SK-N-SH (cell line): ENCODE results near the gene ABHD6. TPM values are rescaled to one million over a fixed set of nuclear protein-coding genes. Genes with fewer than 3 reads are reported as not detected.

Experiments
- CTCF ChIA-PET: fragments of 300-600, 350-600 bp; formaldehyde crosslinking; extraction: SDS; loops from one replicate; lab custom pipeline; 2021; lab: Yijun Ruan, JAX
- POLR2A ChIA-PET: fragments of 350-600 bp; sonication (Branson Sonifier 250); formaldehyde crosslinking; extraction: SDS; loops from one replicate; lab custom pipeline; 2020; ENCODE audit warnings: antibody characterized with exemption, inconsistent platforms; lab: Yijun Ruan, JAX
- DNase-seq: peaks from one replicate; pipeline ENCODE4 v3.0.0; 2012
- H2AFZ ChIP-seq: fragments of 200-600 bp; sonication (generic); 2 replicates; pipeline ENCODE4 v1.8.1; 2016; ENCODE audit warnings: antibody characterized with exemption, mild to moderate bottlenecking, low read depth
- H3F3A ChIP-seq: fragments of 200-600 bp; sonication (generic); replicated peaks from 2 replicates; pipeline ENCODE3; 2016; ENCODE audit warnings: antibody characterized with exemption, mild to moderate bottlenecking; ENCODE audit not compliant: insufficient read depth
- H3K27ac ChIP-seq, 2 experiments: fragments of 200-500 bp in 1 of 2; fragments of 200-600 bp in 1 of 2; sonication (Bioruptor generic) in 1 of 2; sonication (generic), shearing (Covaris generic) in 1 of 2; 2 replicates each; pipeline versions ENCODE4 v1.5.1 to v1.6.1; 2014 to 2016; ENCODE audit warnings: low read depth in 2 of 2, inconsistent platforms in 1 of 2, low read length in 1 of 2, mild to moderate bottlenecking in 1 of 2, mixed read lengths in 1 of 2
- H3K27me3 ChIP-seq: fragments of 200-600 bp; sonication (generic), shearing (Covaris generic); 2 replicates; pipeline ENCODE4 v1.6.1; 2016; ENCODE audit warnings: mixed run types; ENCODE audit not compliant: insufficient read depth
- H3K36me3 ChIP-seq, 2 experiments: fragments of 200-500 bp in 1 of 2; fragments of 200-600 bp in 1 of 2; sonication (Bioruptor generic) in 1 of 2; sonication (generic) in 1 of 2; replicated peaks in 1 of 2; 2 replicates each; pipeline versions ENCODE3 to v1.5.1; 2014 to 2016; ENCODE audit warnings: low read length in 1 of 2, mild to moderate bottlenecking in 1 of 2; ENCODE audit not compliant: insufficient read depth in 2 of 2, control insufficient read depth in 1 of 2
- H3K4me1 ChIP-seq, 2 experiments: fragments of 200-500 bp in 1 of 2; fragments of 200-600 bp in 1 of 2; sonication (Bioruptor generic) in 1 of 2; sonication (generic), shearing (Covaris generic) in 1 of 2; 2 replicates each; pipeline versions ENCODE4 v1.5.1 to v1.6.1; 2014 to 2016; ENCODE audit warnings: low read depth in 1 of 2, low read length in 1 of 2, mixed run types in 1 of 2; ENCODE audit not compliant: insufficient read depth in 2 of 2, control insufficient read depth in 1 of 2
- H3K4me2 ChIP-seq: fragments of 200-600 bp; sonication (generic), shearing (Covaris generic); 2 replicates; pipeline ENCODE4 v1.6.1; 2017; ENCODE audit warnings: mixed run types
- H3K4me3 ChIP-seq, 2 experiments: fragments of 200-500 bp in 1 of 2; fragments of 200-600 bp in 1 of 2; sonication (Bioruptor generic) in 1 of 2; sonication (generic), shearing (Covaris generic) in 1 of 2; 2 replicates each; pipeline versions ENCODE4 v1.5.1 to v1.8.1; 2014 to 2016; ENCODE audit warnings: low read depth in 2 of 2, inconsistent platforms in 1 of 2, low read length in 1 of 2, mild to moderate bottlenecking in 1 of 2, mixed read lengths in 1 of 2, moderate library complexity in 1 of 2
- H3K79me2 ChIP-seq: fragments of 200-600 bp; sonication (generic); 2 replicates; pipeline ENCODE4 v1.8.1; 2017; ENCODE audit warnings: mild to moderate bottlenecking; ENCODE audit not compliant: insufficient read depth
- H3K9ac ChIP-seq: fragments of 200-600 bp; sonication (generic); 2 replicates; pipeline ENCODE4 v1.6.1; 2017; ENCODE audit warnings: mixed run types
- H3K9me2 ChIP-seq: fragments of 200-600 bp; sonication (generic); 2 replicates; pipeline ENCODE4 v1.6.1; 2017; ENCODE audit warnings: mixed run types
- H3K9me3 ChIP-seq: fragments of 200-600 bp; sonication (generic); 2 replicates; pipeline ENCODE4 v1.6.1; 2017; ENCODE audit warnings: mixed run types, mild to moderate bottlenecking, moderate library complexity
- H4K20me1 ChIP-seq: fragments of 200-600 bp; sonication (generic); 2 replicates; pipeline ENCODE4 v1.6.1; 2017; ENCODE audit warnings: mild to moderate bottlenecking, mixed run types; ENCODE audit not compliant: insufficient read depth
- CHD2 ChIP-seq: fragments of 150-350 bp; IDR thresholded peaks from 2 replicates; pipeline ENCODE4 v1.6.1; 2018; ENCODE audit warnings: low read length; ENCODE audit not compliant: partially characterized antibody
- CTCF ChIP-seq: fragments of 200-600 bp; sonication (generic); IDR thresholded peaks from 2 replicates; pipeline ENCODE4 v1.6.1; 2017; ENCODE audit warnings: antibody characterized with exemption, mild to moderate bottlenecking, moderate library complexity
- ELF1 ChIP-seq: IDR thresholded peaks from 2 replicates; pipeline ENCODE4 v1.4.0; 2012
- EZH2phosphoT487 ChIP-seq: fragments of 200-600 bp; sonication (generic); IDR thresholded peaks from 2 replicates; pipeline ENCODE4 v1.6.1; 2017; ENCODE audit warnings: low read depth, mixed run types, mild to moderate bottlenecking, antibody characterized with exemption, moderate library complexity, borderline replicate concordance
- FOSL2 ChIP-seq: IDR thresholded peaks from 2 replicates; pipeline ENCODE4 v1.4.0; 2012; ENCODE audit warnings: low read depth, mild to moderate bottlenecking, moderate library complexity, borderline replicate concordance
- GATA2 ChIP-seq: sonication (generic); formaldehyde crosslinking; IDR thresholded peaks from 2 replicates; pipeline ENCODE4 v1.5.0; 2020; ENCODE audit warnings: mild to moderate bottlenecking, missing genetic modification reagents
- MAX ChIP-seq: IDR thresholded peaks from 2 replicates; pipeline ENCODE4 v1.4.0; 2012; ENCODE audit warnings: low read depth
- NFIC ChIP-seq: IDR thresholded peaks from 2 replicates; pipeline ENCODE4 v1.4.0; 2012; ENCODE audit warnings: borderline replicate concordance
- RCOR1 ChIP-seq: fragments of 150-350 bp; IDR thresholded peaks from 2 replicates; pipeline ENCODE4 v1.6.1; 2017; ENCODE audit warnings: antibody characterized with exemption, low read length
- REST ChIP-seq: IDR thresholded peaks from 2 replicates; pipeline ENCODE4 v1.6.1; 2012; ENCODE audit warnings: mild to moderate bottlenecking, low read depth, low read length, moderate library complexity
- RFX5 ChIP-seq: IDR thresholded peaks from 2 replicates; pipeline ENCODE4 v1.6.1; 2012; ENCODE audit warnings: mild to moderate bottlenecking, improper control_type of control experiment, low read length
- TEAD4 ChIP-seq: IDR thresholded peaks from 2 replicates; pipeline ENCODE4 v1.4.0; 2012; ENCODE audit warnings: mild to moderate bottlenecking, borderline replicate concordance; ENCODE audit not compliant: insufficient read depth
- USF2 ChIP-seq: fragments of 150-350 bp; IDR thresholded peaks from 2 replicates; pipeline ENCODE4 v1.6.1; 2017; ENCODE audit warnings: antibody characterized with exemption, low read length, low read depth, borderline replicate concordance
- YY1 ChIP-seq: IDR thresholded peaks from 2 replicates; pipeline ENCODE4 v1.4.0; 2012; ENCODE audit warnings: low read depth, mild to moderate bottlenecking
- ZBTB33 ChIP-seq: IDR thresholded peaks from 2 replicates; pipeline ENCODE4 v1.4.0; 2012; ENCODE audit warnings: low read depth, borderline replicate concordance
- WGBS: methylation state at CpG from one replicate; pipeline ENCODE4 v1.1.6; 2017; ENCODE audit warnings: low lambda C conversion rate; 5-methylcytosine and 5-hydroxymethylcytosine counted together
- polyA plus RNA-seq, 3 experiments: library from polyadenylated mRNA; depleted of rRNA; stranded (reverse); fragments of >200 nt; gene quantifications; 2 replicates each; pipeline ENCODE4 v1.2.3, GENCODE V29; 2012

The ABHD6 gene
- polyA plus RNA-seq, 1 of the 3 experiments (the other 2 are of a cell fraction) = 10.7 TPM

GRCh38 chr3:58246148-58247047 is 8.8 kb downstream of the ABHD6 start (continued):
- TF ChIP-seq CTCF = no peak
- no peak for TF ChIP-seq MAX
- TF ChIP-seq REST = no peak

- no peak overlapping the region for H2AFZ ChIP-seq
- no peak overlapping the region for H3K4me2 ChIP-seq
- no peaks in the 10 kb centered on the region for H3K9me2 ChIP-seq
- no peaks in the 10 kb centered on the region; a peak in 1 of 4 replicates for H3K4me1 ChIP-seq
- WGBS = 92% methylated on average over 7 of the region's 7 CpGs
- H3K79me2 ChIP-seq = no peaks in the 10 kb centered on the region
- H3K27me3 ChIP-seq = no peaks in the 10 kb centered on the region
- H3K9me3 ChIP-seq = no peaks in the 10 kb centered on the region
- H3K4me3 ChIP-seq = no peak overlapping the region
- H3K36me3 ChIP-seq = no peaks in the 10 kb centered on the region
- no peak for DNase-seq
- ChIA-PET CTCF (interaction anchor here (0.8 to 2.7 kb wide), 5 partner anchors 8 to 72 kb away, joined by 3 to 17 read pairs (median 3); partner anchors contain the start of gene ABHD6), POLR2A (no interaction called here)
- no peak overlapping the region for H3K9ac ChIP-seq
- no peaks in the 10 kb centered on the region for H3F3A ChIP-seq
- no peaks in the 10 kb centered on the region for H4K20me1 ChIP-seq
- H3K27ac ChIP-seq = no peak overlapping the region
- TF ChIP-seq EZH2phosphoT487 (no peak), FOSL2 (no peak), YY1 (no peak), ELF1 (no peak), USF2 (no peak), ZBTB33 (no peak), MAX (no peak), GATA2 (CRISPR knock-in tag) (no peak), CHD2 (no peak), RCOR1 (no peak), TEAD4 (no peak), RFX5 (no peak), NFIC (no peak)
Observed at GRCh38 chr3:58249358-58250092, 11.9 kb downstream of the ABHD6 start.
